Sigmoid colon (tissue), 4 donors: ENCODE measurements around the gene LHPP.

ENCODE experiments used
- CTCF ChIP-seq, 4 experiments: fragments of 450-650 bp in 3 of 4; fragments of 200-600 bp in 1 of 4; IDR thresholded peaks; one replicate each; pipeline ENCODE4 v1.5.1; 2016 to 2019; ENCODE audit warnings: antibody characterized with exemption in 4 of 4, mild to moderate bottlenecking in 3 of 4, moderate library complexity in 2 of 4
- EP300 ChIP-seq, 4 donors: sonication (generic); formaldehyde crosslinking; IDR thresholded peaks; one replicate each; pipeline ENCODE4 v1.6.1; 2017; ENCODE audit warnings: antibody characterized with exemption in 4 of 4
- POLR2A ChIP-seq, 2 donors: fragments of 450-650 bp; IDR thresholded peaks; one replicate each; pipeline ENCODE4 v1.6.1; 2016; ENCODE audit warnings: antibody characterized with exemption in 2 of 2, mild to moderate bottlenecking in 2 of 2, moderate library complexity in 2 of 2
- POLR2AphosphoS5 ChIP-seq, 4 donors: sonication (generic); formaldehyde crosslinking; IDR thresholded peaks; one replicate each; pipeline ENCODE4 v1.6.1; 2017; ENCODE audit warnings: antibody characterized with exemption in 4 of 4

- no peak for TF ChIP-seq CTCF (IDR thresholded peaks at IDR 0.05)
- TF ChIP-seq POLR2AphosphoS5 (IDR thresholded peaks at IDR 0.05): no peak
- TF ChIP-seq POLR2A (IDR thresholded peaks at IDR 0.05): no peak
- TF ChIP-seq EP300 (IDR thresholded peaks at IDR 0.05): no peak
Measured at GRCh38 chr10:124448696-124449169, 12.9 kb upstream of the LHPP start.
